Measurements from ENCODE around the gene CALHM6.

CALHM6 gene

DNA sequence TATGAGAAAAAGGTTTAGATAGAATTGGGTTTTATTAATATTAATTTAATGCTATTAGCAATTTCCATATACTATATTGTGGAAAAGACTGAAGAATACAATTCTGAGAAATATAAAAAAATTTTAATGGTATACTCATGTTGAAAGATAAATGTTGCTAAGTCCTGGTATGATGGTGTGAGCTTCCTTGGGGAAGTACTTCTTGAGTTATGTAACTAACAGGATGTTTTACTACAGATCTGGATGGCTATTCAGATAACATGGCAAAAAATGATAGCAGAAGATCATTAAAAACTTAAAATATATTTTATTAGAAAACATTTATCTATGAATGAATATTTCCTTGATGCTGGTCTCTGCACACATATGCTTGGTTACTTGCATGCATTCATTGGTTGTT is 23.5 kb upstream of the CALHM6 start:
- DNase-seq (ENCODE audit: low spot score) (no peak), ATAC-seq (ENCODE audit: low read depth) (no peak)
- Histone ChIP-seq H3K27me3 (ENCODE audit: insufficient read depth, poor library complexity, severe bottlenecking) (no peaks in the 10 kb centered on the region), H3K27ac (ENCODE audit: poor library complexity, severe bottlenecking) (no peak overlapping the region), H3K36me3 (ENCODE audit: low read depth) (peaks cover 28% of the 10 kb centered on the region), H3K4me1 (ENCODE audit: insufficient read depth, poor library complexity, severe bottlenecking) (no peaks in the 10 kb centered on the region), H3K9me3 (ENCODE audit: severe bottlenecking) (peaks cover 3% of the 10 kb centered on the region), H3K4me3 (ENCODE audit: severe bottlenecking) (no peak overlapping the region)
- TF ChIP-seq, protein P1, sequence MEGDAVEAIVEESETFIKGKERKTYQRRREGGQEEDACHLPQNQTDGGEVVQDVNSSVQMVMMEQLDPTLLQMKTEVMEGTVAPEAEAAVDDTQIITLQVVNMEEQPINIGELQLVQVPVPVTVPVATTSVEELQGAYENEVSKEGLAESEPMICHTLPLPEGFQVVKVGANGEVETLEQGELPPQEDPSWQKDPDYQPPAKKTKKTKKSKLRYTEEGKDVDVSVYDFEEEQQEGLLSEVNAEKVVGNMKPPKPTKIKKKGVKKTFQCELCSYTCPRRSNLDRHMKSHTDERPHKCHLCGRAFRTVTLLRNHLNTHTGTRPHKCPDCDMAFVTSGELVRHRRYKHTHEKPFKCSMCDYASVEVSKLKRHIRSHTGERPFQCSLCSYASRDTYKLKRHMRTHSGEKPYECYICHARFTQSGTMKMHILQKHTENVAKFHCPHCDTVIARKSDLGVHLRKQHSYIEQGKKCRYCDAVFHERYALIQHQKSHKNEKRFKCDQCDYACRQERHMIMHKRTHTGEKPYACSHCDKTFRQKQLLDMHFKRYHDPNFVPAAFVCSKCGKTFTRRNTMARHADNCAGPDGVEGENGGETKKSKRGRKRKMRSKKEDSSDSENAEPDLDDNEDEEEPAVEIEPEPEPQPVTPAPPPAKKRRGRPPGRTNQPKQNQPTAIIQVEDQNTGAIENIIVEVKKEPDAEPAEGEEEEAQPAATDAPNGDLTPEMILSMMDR (IDR thresholded peaks at IDR 0.05; ENCODE audit: poor library complexity, severe bottlenecking) = no peak

DNA sequence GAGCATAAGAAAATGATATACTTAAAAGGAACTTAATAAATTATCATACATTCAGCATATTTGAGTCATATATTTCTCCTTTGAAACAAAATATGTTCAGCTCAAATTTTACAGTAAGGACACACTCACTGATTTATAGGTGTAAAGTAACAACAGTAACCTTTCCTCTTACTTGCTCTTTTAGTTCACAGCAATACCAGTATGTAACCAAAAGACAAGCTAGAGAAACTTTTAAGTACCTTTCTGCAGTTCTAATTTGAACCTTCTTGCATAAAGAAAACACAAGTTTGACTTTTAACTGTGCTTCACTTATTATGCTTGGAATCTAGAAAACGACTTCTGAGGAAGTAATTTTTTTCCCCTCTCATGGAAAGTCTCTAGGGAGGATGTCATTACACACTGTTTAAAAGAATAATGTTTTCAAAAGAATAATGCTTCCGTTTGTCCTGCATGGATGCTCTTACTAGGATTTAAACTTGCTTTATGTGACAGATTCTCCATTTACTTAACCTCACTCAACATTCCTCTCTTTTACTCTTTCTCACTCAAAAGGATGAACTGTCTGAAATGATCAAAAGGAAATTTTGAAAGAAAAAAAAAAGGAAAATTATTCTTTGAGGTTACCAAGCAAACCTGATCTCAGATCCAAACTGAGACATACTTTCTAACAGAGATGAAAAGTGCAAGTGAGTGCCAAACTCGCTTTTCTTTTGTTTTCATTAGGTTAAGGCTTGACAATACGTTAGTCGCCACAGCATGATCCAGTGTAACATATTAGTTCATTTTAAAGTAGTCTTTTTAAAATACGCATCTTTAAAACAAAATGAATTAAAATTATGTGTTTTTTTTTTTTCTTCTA is 22.4 kb upstream of the CALHM6 start:
- Histone ChIP-seq H3K36me3 (ENCODE audit: low read depth) (peaks cover 17% of the 10 kb centered on the region), H3K4me3 (ENCODE audit: severe bottlenecking) (no peak overlapping the region), H3K4me1 (ENCODE audit: insufficient read depth, poor library complexity, severe bottlenecking) (no peaks in the 10 kb centered on the region), H3K27me3 (ENCODE audit: insufficient read depth, poor library complexity, severe bottlenecking) (no peaks in the 10 kb centered on the region), H3K9me3 (ENCODE audit: severe bottlenecking) (peaks cover 3% of the 10 kb centered on the region), H3K27ac (ENCODE audit: poor library complexity, severe bottlenecking) (no peak overlapping the region)
- TF ChIP-seq, protein P1 (IDR thresholded peaks at IDR 0.05; ENCODE audit: poor library complexity, severe bottlenecking) = no peak
- no peak for ATAC-seq (ENCODE audit: low read depth)
- no peak for DNase-seq (ENCODE audit: low spot score)

DNA sequence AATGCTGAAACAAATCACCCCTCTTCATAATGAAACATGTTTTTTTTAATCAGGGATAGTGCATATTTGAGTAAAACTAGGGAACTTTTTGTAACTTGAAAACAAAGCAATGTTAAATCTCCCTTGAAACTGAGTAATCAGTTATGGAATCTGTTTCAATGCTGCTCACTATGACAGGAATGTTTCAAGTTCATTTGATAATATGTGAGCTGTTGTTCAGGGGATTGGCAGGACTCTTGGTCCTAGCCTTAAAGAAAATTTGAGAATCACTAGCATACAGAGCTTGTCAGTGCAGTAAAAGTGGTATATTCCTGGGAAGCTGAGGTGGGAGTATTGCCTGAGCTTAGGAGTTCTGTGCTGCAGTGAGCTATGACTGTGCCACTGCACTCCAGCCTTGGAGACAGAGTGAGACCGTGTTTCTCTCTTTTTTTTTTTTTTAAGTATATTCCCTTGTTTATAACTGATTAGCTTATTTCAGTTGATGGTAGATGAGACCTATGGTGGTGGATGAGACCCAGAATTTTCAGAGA is 21.6 kb upstream of the CALHM6 start:
- no peak for ATAC-seq (ENCODE audit: low read depth)
- TF ChIP-seq, protein P1 (IDR thresholded peaks at IDR 0.05; ENCODE audit: poor library complexity, severe bottlenecking) = no peak
- Histone ChIP-seq H3K4me1 (ENCODE audit: insufficient read depth, poor library complexity, severe bottlenecking) (no peaks in the 10 kb centered on the region), H3K27ac (ENCODE audit: poor library complexity, severe bottlenecking) (no peak overlapping the region), H3K4me3 (ENCODE audit: severe bottlenecking) (no peak overlapping the region), H3K27me3 (ENCODE audit: insufficient read depth, poor library complexity, severe bottlenecking) (no peaks in the 10 kb centered on the region), H3K9me3 (ENCODE audit: severe bottlenecking) (peaks cover 3% of the 10 kb centered on the region), H3K36me3 (ENCODE audit: low read depth) (peaks cover 9% of the 10 kb centered on the region)
- DNase-seq (ENCODE audit: low spot score) = no peak

DNA sequence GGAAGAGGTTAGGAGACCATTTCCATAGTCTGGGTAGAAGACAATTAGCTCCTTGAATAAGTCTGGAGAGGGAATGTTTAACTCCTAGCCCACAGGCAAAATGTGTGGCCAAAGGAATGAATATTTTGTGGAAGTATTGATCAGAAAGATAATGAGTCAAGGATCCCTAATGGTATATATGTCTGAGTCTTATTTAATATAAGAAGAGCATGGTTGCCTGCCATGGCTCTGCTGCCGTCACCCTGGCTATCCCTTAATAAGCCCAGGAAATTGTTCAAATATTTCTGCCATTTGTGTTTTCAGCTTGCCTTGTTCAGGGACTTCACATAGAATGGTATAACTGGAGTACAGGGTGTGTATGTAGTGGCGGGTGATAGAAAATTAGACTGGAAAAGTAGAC is 18.1 kb upstream of the CALHM6 start:
- H3K4me3 ChIP-seq (ENCODE audit: severe bottlenecking) = no peak overlapping the region
- no peaks in the 10 kb centered on the region for H3K27me3 ChIP-seq (ENCODE audit: insufficient read depth, poor library complexity, severe bottlenecking)
- peaks cover 3% of the 10 kb centered on the region for H3K9me3 ChIP-seq (ENCODE audit: severe bottlenecking)
- no peak overlapping the region for H3K27ac ChIP-seq (ENCODE audit: poor library complexity, severe bottlenecking)
- no peaks in the 10 kb centered on the region for H3K36me3 ChIP-seq (ENCODE audit: low read depth)
- DNase-seq (ENCODE audit: low spot score) (no peak), ATAC-seq (ENCODE audit: low read depth) (no peak)
- peaks cover 19% of the 10 kb centered on the region for H3K4me1 ChIP-seq (ENCODE audit: insufficient read depth, poor library complexity, severe bottlenecking)
- TF ChIP-seq, protein P1 (IDR thresholded peaks at IDR 0.05; ENCODE audit: poor library complexity, severe bottlenecking) = no peak

DNA sequence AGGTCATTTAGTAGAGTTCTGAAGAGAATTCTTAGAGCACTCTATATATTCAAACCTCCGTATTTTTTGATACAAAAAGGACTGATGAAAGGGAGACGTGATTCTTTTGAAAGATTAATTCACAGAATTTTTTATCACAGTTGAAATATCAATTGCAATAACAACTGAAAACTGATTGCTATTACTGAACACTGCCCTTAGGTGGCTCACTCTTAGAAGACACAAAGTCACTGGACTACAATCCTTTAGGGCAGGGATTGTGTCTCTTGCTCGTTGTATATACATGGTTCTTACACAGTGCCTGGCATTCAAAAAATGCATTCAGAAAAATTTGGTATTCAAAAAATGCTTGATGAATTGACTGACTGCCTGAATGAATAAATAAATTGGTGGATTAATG is 17.1 kb upstream of the CALHM6 start:
- Histone ChIP-seq H3K4me3 (ENCODE audit: severe bottlenecking) (no peak overlapping the region), H3K36me3 (ENCODE audit: low read depth) (no peaks in the 10 kb centered on the region), H3K4me1 (ENCODE audit: insufficient read depth, poor library complexity, severe bottlenecking) (peaks cover 23% of the 10 kb centered on the region), H3K9me3 (ENCODE audit: severe bottlenecking) (no peaks in the 10 kb centered on the region), H3K27me3 (ENCODE audit: insufficient read depth, poor library complexity, severe bottlenecking) (no peaks in the 10 kb centered on the region), H3K27ac (ENCODE audit: poor library complexity, severe bottlenecking) (no peak overlapping the region)
- DNase-seq (ENCODE audit: low spot score) = no peak
- ATAC-seq (ENCODE audit: low read depth) = peak; percentile 47; the same call in 1 of the 3 replicates
- TF ChIP-seq, protein P1 (IDR thresholded peaks at IDR 0.05; ENCODE audit: poor library complexity, severe bottlenecking) = peak; percentile 77
